Measurements from ENCODE around the gene THAP8.
"Not testable (repeated sequence)": the region's sequence is repeated elsewhere in the genome, so short reads cannot be mapped to it uniquely, and the experiment has no call there.

Gene THAP8

GRCh38 chr19:36081385-36081784 lies 27.3 kb upstream of the THAP8 start:
- DNase-seq (ENCODE audit: low read depth) = no peak
- TF ChIP-seq POLR2A (IDR thresholded peaks at IDR 0.05; ENCODE audit: extremely low read depth, insufficient read length) = no peak
- TF ChIP-seq MYC (IDR thresholded peaks at IDR 0.05; ENCODE audit: low read depth, low read length) = no peak
- TF ChIP-seq CTCF (IDR thresholded peaks at IDR 0.05; ENCODE audit: low read depth, low read length) = no peak
- no peak for TF ChIP-seq MAX (IDR thresholded peaks at IDR 0.05; ENCODE audit: low read depth, low read length)
- H3K4me3 ChIP-seq (ENCODE audit: low read depth, low read length) = no peak overlapping the region

GRCh38 chr19:36079389-36079945 lies 25.4 kb upstream of the THAP8 start:
- H3K4me3 ChIP-seq (ENCODE audit: low read depth, low read length) = no peak overlapping the region
- no peak for TF ChIP-seq POLR2A (IDR thresholded peaks at IDR 0.05; ENCODE audit: extremely low read depth, insufficient read length)
- TF ChIP-seq MYC (IDR thresholded peaks at IDR 0.05; ENCODE audit: low read depth, low read length) = no peak
- no peak for TF ChIP-seq MAX (IDR thresholded peaks at IDR 0.05; ENCODE audit: low read depth, low read length)
- TF ChIP-seq CTCF (IDR thresholded peaks at IDR 0.05; ENCODE audit: low read depth, low read length) = no peak
- no peak for DNase-seq (ENCODE audit: low read depth)

- DNase-seq (ENCODE audit: low read depth) = no peak
- no peak for TF ChIP-seq MAX (IDR thresholded peaks at IDR 0.05; ENCODE audit: low read depth, low read length)
- no peak for TF ChIP-seq MYC (IDR thresholded peaks at IDR 0.05; ENCODE audit: low read depth, low read length)
- TF ChIP-seq CTCF (IDR thresholded peaks at IDR 0.05; ENCODE audit: low read depth, low read length) = no peak
- TF ChIP-seq POLR2A (IDR thresholded peaks at IDR 0.05; ENCODE audit: extremely low read depth, insufficient read length) = no peak
- no peak overlapping the region for H3K4me3 ChIP-seq (ENCODE audit: low read depth, low read length)
These were observed 19.2 kb upstream of the THAP8 start for GRCh38 chr19:36073121-36073876.

GRCh38 chr19:36072081-36072480 lies 18.0 kb upstream of the THAP8 start:
- DNase-seq (ENCODE audit: low read depth) = no peak
- TF ChIP-seq MAX (IDR thresholded peaks at IDR 0.05; ENCODE audit: low read depth, low read length) = no peak
- H3K4me3 ChIP-seq (ENCODE audit: low read depth, low read length) = no peak overlapping the region

GRCh38 chr19:36068810-36069499 lies 14.9 kb upstream of the THAP8 start:
- DNase-seq (ENCODE audit: low read depth); H3K4me3 ChIP-seq (ENCODE audit: low read depth, low read length): not testable (repeated sequence)

- no peak for DNase-seq (ENCODE audit: low read depth)
- no peak overlapping the region for H3K4me3 ChIP-seq (ENCODE audit: low read depth, low read length)
- TF ChIP-seq CTCF (IDR thresholded peaks at IDR 0.05; ENCODE audit: low read depth, low read length) = no peak
- TF ChIP-seq MYC (IDR thresholded peaks at IDR 0.05; ENCODE audit: low read depth, low read length) = no peak
- no peak for TF ChIP-seq MAX (IDR thresholded peaks at IDR 0.05; ENCODE audit: low read depth, low read length)
- TF ChIP-seq POLR2A (IDR thresholded peaks at IDR 0.05; ENCODE audit: extremely low read depth, insufficient read length) = no peak
These were observed 13.6 kb upstream of the THAP8 start for GRCh38 chr19:36067681-36068080.
